ENCODE data around the gene RPS27L. TPM values are rescaled to one million over a fixed set of nuclear protein-coding genes. Genes with fewer than 3 reads are reported as not detected.

Gene RPS27L
- total and polyA plus RNA-seq, 9 of the 15 experiments (the other 6 are each of a cell fraction or from before 2014, with no cell fraction given): 72.2 to 382 (median 116) TPM

GRCh38 chr15:63189941-63190768 lies 32.9 kb upstream of the RPS27L start (continued):
- TF ChIP-seq FOXM1 (IDR thresholded peaks at IDR 0.05; ENCODE audit: low read depth) (no peak), FOXM1 (CRISPR knock-in tag; IDR thresholded peaks at IDR 0.05; ENCODE audit: low read depth) (no peak), ELF1 (tag; IDR thresholded peaks at IDR 0.05) (no peak), CHD2 (IDR thresholded peaks at IDR 0.05; ENCODE audit: low read depth, low read length) (no peak), ELF4 (CRISPR knock-in tag; IDR thresholded peaks at IDR 0.05) (peak; percentile 62), ATF2 (CRISPR knock-in tag; IDR thresholded peaks at IDR 0.05) (no peak), ZNF707 (CRISPR knock-in tag; conservative IDR thresholded peaks at IDR 0.05) (no peak), NONO (IDR thresholded peaks at IDR 0.05; ENCODE audit: low read depth in 2 of 2, low read length in 1 of 2) (no peak), NFE2L1 (tag; IDR thresholded peaks at IDR 0.05; ENCODE audit: borderline replicate concordance, low read depth) (no peak), ZC3H4 (CRISPR knock-in tag; IDR thresholded peaks at IDR 0.05; ENCODE audit: borderline replicate concordance) (no peak), TCF7L2 (IDR thresholded peaks at IDR 0.05; ENCODE audit: low read depth, low read length) (no peak), SPI1 (IDR thresholded peaks at IDR 0.05; ENCODE audit: borderline replicate concordance, low read depth, low read length) (peak; percentile 13; the same call in 1 of the 2 replicates), ATF6 (CRISPR knock-in tag; IDR thresholded peaks at IDR 0.05) (no peak), ARID3B (CRISPR knock-in tag; IDR thresholded peaks at IDR 0.05; ENCODE audit: borderline replicate concordance) (no peak), BRCA1 (IDR thresholded peaks at IDR 0.05) (no peak), BRCA1 (CRISPR knock-in tag; IDR thresholded peaks at IDR 0.05) (no peak), SP1 (CRISPR knock-in tag; IDR thresholded peaks at IDR 0.05) (no peak; the same call in 1 of the 2 replicates), NBN (IDR thresholded peaks at IDR 0.05; ENCODE audit: low read depth) (peak; percentile 92), AFF4 (CRISPR knock-in tag; IDR thresholded peaks at IDR 0.05) (no peak), BACH1 (tag; IDR thresholded peaks at IDR 0.05) (no peak)

Data from K562 (cell line).